ENCODE measurements around the gene ZNF662. TPM values are rescaled to one million over a fixed set of nuclear protein-coding genes. Genes with fewer than 3 reads are reported as not detected.

ZNF662 gene
- total RNA-seq, 2 donors from 2014 or later, result 1.7 to 2.7 TPM

DNA sequence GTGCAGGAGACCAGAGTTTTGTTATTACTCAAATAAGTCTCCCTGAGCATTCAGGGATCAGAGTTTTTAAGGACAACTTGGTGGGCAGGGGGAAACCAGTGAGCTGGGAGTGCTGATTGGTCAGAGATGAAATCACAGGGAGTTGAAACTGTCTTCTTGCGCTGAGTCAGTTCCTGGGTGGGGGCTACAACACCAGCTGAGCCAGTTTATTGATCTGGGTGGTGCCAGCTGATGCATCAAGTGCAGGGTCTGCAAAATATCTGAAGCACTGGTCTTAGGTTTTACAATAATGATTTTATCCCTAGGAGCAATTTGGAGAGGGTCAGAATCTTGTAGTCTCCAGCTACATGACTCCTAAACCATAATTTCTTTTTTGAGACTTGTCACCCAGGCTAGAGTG lies 13.8 kb upstream of the ZNF662 start:
- Histone ChIP-seq H3K4me1 (no peaks in the 10 kb centered on the region), H3K9me3 (no peaks in the 10 kb centered on the region), H3K27me3 (no peaks in the 10 kb centered on the region), H3K4me3 (no peak overlapping the region), H3K27ac (no peak overlapping the region), H3K36me3 (no peaks in the 10 kb centered on the region)
- no peak for DNase-seq (ENCODE audit: low spot score)
- TF ChIP-seq, protein P1, sequence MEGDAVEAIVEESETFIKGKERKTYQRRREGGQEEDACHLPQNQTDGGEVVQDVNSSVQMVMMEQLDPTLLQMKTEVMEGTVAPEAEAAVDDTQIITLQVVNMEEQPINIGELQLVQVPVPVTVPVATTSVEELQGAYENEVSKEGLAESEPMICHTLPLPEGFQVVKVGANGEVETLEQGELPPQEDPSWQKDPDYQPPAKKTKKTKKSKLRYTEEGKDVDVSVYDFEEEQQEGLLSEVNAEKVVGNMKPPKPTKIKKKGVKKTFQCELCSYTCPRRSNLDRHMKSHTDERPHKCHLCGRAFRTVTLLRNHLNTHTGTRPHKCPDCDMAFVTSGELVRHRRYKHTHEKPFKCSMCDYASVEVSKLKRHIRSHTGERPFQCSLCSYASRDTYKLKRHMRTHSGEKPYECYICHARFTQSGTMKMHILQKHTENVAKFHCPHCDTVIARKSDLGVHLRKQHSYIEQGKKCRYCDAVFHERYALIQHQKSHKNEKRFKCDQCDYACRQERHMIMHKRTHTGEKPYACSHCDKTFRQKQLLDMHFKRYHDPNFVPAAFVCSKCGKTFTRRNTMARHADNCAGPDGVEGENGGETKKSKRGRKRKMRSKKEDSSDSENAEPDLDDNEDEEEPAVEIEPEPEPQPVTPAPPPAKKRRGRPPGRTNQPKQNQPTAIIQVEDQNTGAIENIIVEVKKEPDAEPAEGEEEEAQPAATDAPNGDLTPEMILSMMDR (IDR thresholded peaks at IDR 0.05), result no peak

GRCh38 chr3:42892807-42893206 lies 13.1 kb upstream of the ZNF662 start:
- TF ChIP-seq, protein P1 (IDR thresholded peaks at IDR 0.05), result no peak
- no peak overlapping the region for H3K4me3 ChIP-seq
- no peak overlapping the region for H3K27ac ChIP-seq
- no peaks in the 10 kb centered on the region for H3K27me3 ChIP-seq
- H3K4me1 ChIP-seq, result no peaks in the 10 kb centered on the region
- no peak for DNase-seq (ENCODE audit: low spot score)
- H3K9me3 ChIP-seq, result no peaks in the 10 kb centered on the region
- H3K36me3 ChIP-seq, result no peaks in the 10 kb centered on the region

DNA sequence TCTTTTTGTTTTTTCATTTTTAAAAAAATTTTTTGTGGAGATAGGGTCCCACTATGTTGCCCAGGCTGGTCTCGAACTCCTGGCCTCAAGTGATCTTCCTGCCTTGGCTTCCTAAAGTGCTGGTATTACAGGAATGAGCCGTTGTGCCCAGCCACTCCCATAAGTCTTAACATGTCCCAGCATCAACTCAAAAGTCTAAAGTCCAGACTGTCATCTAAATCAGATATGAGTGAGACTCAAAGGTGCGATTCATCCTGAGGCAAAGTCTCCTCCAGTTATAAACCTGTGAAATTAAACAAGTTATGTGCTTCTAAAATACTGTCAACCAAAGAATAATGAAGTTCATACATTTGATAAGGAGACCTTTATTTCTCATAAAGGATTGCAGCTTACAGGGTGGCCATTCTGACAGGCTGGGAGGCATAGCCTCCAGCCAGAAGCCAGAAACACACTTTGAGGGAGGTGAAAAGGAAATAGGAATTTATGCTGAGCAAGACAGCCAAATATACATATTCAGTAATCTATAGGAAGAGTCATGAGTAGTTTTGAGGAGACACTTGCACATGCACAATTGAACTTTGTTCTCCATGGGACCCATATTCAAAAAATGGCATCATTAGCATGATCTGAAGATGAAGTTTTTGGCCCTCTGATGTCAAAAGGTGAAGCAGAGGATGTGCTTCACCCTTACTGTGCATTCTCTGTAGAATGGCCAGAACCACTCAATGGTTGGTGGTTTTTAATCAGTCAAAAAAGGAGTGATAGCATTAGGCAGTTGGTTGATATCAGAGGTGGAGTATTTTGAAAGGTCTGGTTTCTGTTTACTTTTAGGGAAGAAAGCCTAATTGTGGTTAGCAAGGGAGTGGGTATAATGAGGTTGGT lies 11.0 kb upstream of the ZNF662 start:
- TF ChIP-seq, protein P1 (IDR thresholded peaks at IDR 0.05), result no peak
- Histone ChIP-seq H3K27ac (no peak overlapping the region), H3K36me3 (no peaks in the 10 kb centered on the region), H3K9me3 (no peaks in the 10 kb centered on the region), H3K4me1 (no peaks in the 10 kb centered on the region), H3K4me3 (no peak overlapping the region), H3K27me3 (no peaks in the 10 kb centered on the region)
- no peak for DNase-seq (ENCODE audit: low spot score)

- H3K27ac ChIP-seq, result no peak overlapping the region
- no peaks in the 10 kb centered on the region for H3K27me3 ChIP-seq
- DNase-seq (ENCODE audit: low spot score), result no peak
- H3K9me3 ChIP-seq, result no peaks in the 10 kb centered on the region
- TF ChIP-seq, protein P1 (IDR thresholded peaks at IDR 0.05), result no peak
- no peaks in the 10 kb centered on the region for H3K36me3 ChIP-seq
- no peak overlapping the region for H3K4me3 ChIP-seq
- H3K4me1 ChIP-seq, result no peaks in the 10 kb centered on the region
These were observed 10.4 kb upstream of the ZNF662 start for GRCh38 chr3:42895580-42895868.

DNA sequence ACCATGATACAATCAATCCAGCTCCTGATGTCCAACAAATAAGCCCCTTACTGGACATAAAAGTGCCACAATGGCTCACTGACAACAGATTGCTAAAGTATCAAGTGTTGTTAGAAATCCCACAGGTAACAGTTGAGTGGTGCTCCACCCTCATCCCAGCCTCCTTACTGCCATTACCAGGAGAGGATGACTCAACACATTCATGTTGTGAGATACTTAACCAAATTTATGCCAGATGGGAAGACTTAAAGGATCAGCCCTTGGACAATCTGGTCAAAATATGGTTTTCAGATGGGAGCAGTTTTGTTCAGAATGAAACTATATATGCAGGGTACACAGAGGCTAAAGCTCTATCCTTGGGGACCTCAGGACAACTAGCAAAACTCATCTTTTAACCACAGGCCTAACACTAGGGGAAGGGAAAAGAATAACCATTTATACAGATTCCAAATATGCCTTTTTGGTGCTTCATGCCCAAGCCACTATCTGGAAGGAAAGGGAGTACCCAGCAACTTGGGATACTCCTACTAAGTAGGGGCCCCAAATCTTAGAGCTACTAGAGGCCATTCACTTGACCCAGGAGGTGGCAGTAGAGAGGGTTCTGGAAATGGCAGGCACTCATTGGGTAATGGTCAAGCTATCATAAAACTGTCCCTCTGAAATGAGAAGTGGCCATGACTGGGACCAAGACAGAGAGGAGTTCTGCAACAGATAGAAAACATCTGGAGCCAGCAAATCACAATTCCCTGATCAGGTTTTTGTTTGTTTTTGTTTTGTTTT lies 6.9 kb upstream of the ZNF662 start:
- DNase-seq (ENCODE audit: low spot score), result no peak
- H3K27ac ChIP-seq, result no peak overlapping the region
- H3K36me3 ChIP-seq, result no peaks in the 10 kb centered on the region
- H3K27me3 ChIP-seq, result no peaks in the 10 kb centered on the region
- H3K4me3 ChIP-seq, result no peak overlapping the region
- H3K4me1 ChIP-seq, result no peaks in the 10 kb centered on the region
- no peaks in the 10 kb centered on the region for H3K9me3 ChIP-seq
- TF ChIP-seq, protein P1 (IDR thresholded peaks at IDR 0.05), result no peak

All from right atrium auricular region (tissue), 2 donors.